H1 (cell line): ENCODE measurements around the gene UGT1A10. TPM values are rescaled to one million over a fixed set of nuclear protein-coding genes. Genes with fewer than 3 reads are reported as not detected.

Experiments used
- CTCF ChIA-PET: fragments of 300-600 bp; sonication (Branson Sonifier 250); formaldehyde crosslinking; loops from one replicate; lab custom pipeline; 2021; ENCODE audit not compliant: partially characterized antibody; lab: Charles Lee
- POLR2A ChIA-PET: fragments of 300-600 bp; sonication (Branson Sonifier 250); formaldehyde crosslinking; loops from one replicate; lab custom pipeline; 2021; ENCODE audit warnings: inconsistent platforms; ENCODE audit not compliant: partially characterized antibody; lab: Charles Lee
- DNase-seq, 2 experiments: peaks; one replicate each; pipeline versions ENCODE4 v3.0.0 to v3.0.0-alpha.2; 2010 to 2022; ENCODE audit warnings: low spot score in 2 of 2, low read depth in 1 of 2, mixed read lengths in 1 of 2
- FAIRE-seq: peaks from 2 replicates; lab custom pipeline; 2011; peaks lifted over from hg19 to GRCh38; lab: Jason Lieb, UNC
- H2AFZ ChIP-seq: 2 replicates; pipeline ENCODE4 v1.8.1; 2012; ENCODE audit warnings: low read length, inconsistent platforms
- H2AK5ac ChIP-seq: 2 replicates; pipeline ENCODE4 v1.6.1; 2013; ENCODE audit warnings: low read depth, low read length
- H2BK120ac ChIP-seq: replicated peaks from 2 replicates; pipeline ENCODE3; 2013; ENCODE audit warnings: low read depth, low read length, inconsistent platforms
- H2BK12ac ChIP-seq: 2 replicates; pipeline ENCODE4 v1.6.1; 2013; ENCODE audit warnings: low read depth, low read length
- H2BK15ac ChIP-seq: 2 replicates; pipeline ENCODE4 v1.6.1; 2013; ENCODE audit warnings: low read length
- H2BK20ac ChIP-seq: 2 replicates; pipeline ENCODE4 v1.6.1; 2013; ENCODE audit warnings: low read length
- H2BK5ac ChIP-seq: 2 replicates; pipeline ENCODE4 v1.6.1; 2013; ENCODE audit warnings: low read depth, low read length
- H3K14ac ChIP-seq: 2 replicates; pipeline ENCODE4 v1.6.1; 2013; ENCODE audit warnings: inconsistent platforms; ENCODE audit not compliant: insufficient read length
- H3K18ac ChIP-seq: 2 replicates; pipeline ENCODE4 v1.6.1; 2013; ENCODE audit warnings: low read length; ENCODE audit errors: extremely low read depth
- H3K23ac ChIP-seq: 2 replicates; pipeline ENCODE4 v1.6.1; 2013; ENCODE audit warnings: inconsistent platforms; ENCODE audit not compliant: insufficient read length
- H3K23me2 ChIP-seq: 2 replicates; pipeline ENCODE4 v1.6.1; 2013; ENCODE audit warnings: low read depth, low read length
- H3K27ac ChIP-seq: 2 replicates; pipeline ENCODE4 v1.6.1; 2011; ENCODE audit warnings: low read depth, low read length, inconsistent platforms
- H3K27me3 ChIP-seq, 4 experiments: replicated peaks in 1 of 4; 1 replicate in 1 of 4; 2 replicates in 3 of 4; pipeline versions ENCODE4 v1.6.1 to v1.8.1; 2011 to 2013; ENCODE audit warnings: low read length in 3 of 4, mild to moderate bottlenecking in 3 of 4, inconsistent platforms in 2 of 4, mixed read lengths in 2 of 4, moderate library complexity in 1 of 4; ENCODE audit not compliant: control insufficient read depth in 3 of 4, insufficient read depth in 3 of 4; ENCODE audit errors: extremely low read depth in 1 of 4
- H3K36me3 ChIP-seq, 4 experiments: 2 replicates each; pipeline versions ENCODE4 v1.6.1 to v1.8.1; 2011 to 2013; ENCODE audit warnings: mild to moderate bottlenecking in 4 of 4, low read length in 3 of 4, moderate library complexity in 2 of 4, control low read depth in 1 of 4, inconsistent platforms in 1 of 4; ENCODE audit not compliant: insufficient read depth in 4 of 4, control insufficient read depth in 2 of 4
- H3K4ac ChIP-seq: replicated peaks from 2 replicates; pipeline ENCODE3; 2013; ENCODE audit warnings: low read length, low read depth, mixed read lengths, inconsistent platforms; ENCODE audit not compliant: insufficient read length
- H3K4me1 ChIP-seq, 4 experiments: replicated peaks in 1 of 4; 1 replicate in 1 of 4; 2 replicates in 3 of 4; pipeline versions ENCODE4 v1.6.1 to v1.8.1; 2011 to 2013; ENCODE audit warnings: low read length in 3 of 4, inconsistent platforms in 2 of 4, mixed read lengths in 1 of 4; ENCODE audit not compliant: insufficient read depth in 4 of 4, control insufficient read depth in 3 of 4
- H3K4me2 ChIP-seq, 2 experiments: 2 replicates each; pipeline versions ENCODE4 v1.6.1 to v1.8.1; 2011 to 2013; ENCODE audit warnings: low read depth in 2 of 2, low read length in 2 of 2, control low read depth in 1 of 2, inconsistent platforms in 1 of 2, mild to moderate bottlenecking in 1 of 2; ENCODE audit not compliant: insufficient read depth in 1 of 2
- H3K4me3 ChIP-seq, 4 experiments: fragments of 200-600, 300-600 bp in 1 of 4; sonication (generic), shearing (Covaris generic), sonication (Bioruptor Twin) in 1 of 4; 2 replicates each; pipeline versions ENCODE4 v1.5.1 to v1.8.1; 2011 to 2016; ENCODE audit warnings: low read length in 4 of 4, low read depth in 3 of 4, control low read depth in 2 of 4, inconsistent platforms in 2 of 4, mild to moderate bottlenecking in 2 of 4, mixed read lengths in 1 of 4, moderate library complexity in 1 of 4; ENCODE audit not compliant: insufficient read depth in 2 of 4; ENCODE audit errors: extremely low read depth in 1 of 4
- H3K56ac ChIP-seq: replicated peaks from 2 replicates; pipeline ENCODE3; 2013; ENCODE audit warnings: low read depth, mild to moderate bottlenecking, mixed read lengths, low read length, inconsistent platforms; ENCODE audit not compliant: insufficient read length
- H3K79me1 ChIP-seq: 2 replicates; pipeline ENCODE4 v1.6.1; 2013; ENCODE audit warnings: low read depth, low read length, control low read depth
- H3K79me2 ChIP-seq, 2 experiments: 2 replicates each; pipeline versions ENCODE4 v1.6.1 to v1.8.1; 2012 to 2013; ENCODE audit warnings: low read length in 2 of 2, mild to moderate bottlenecking in 2 of 2, inconsistent platforms in 1 of 2; ENCODE audit not compliant: insufficient read depth in 2 of 2, control insufficient read depth in 1 of 2
- H3K9ac ChIP-seq, 4 experiments: replicated peaks in 1 of 4; 1 replicate in 1 of 4; 2 replicates in 3 of 4; pipeline versions ENCODE4 v1.6.1 to v1.8.1; 2011 to 2013; ENCODE audit warnings: low read depth in 3 of 4, low read length in 3 of 4, control low read depth in 2 of 4, mild to moderate bottlenecking in 2 of 4, moderate library complexity in 2 of 4, inconsistent platforms in 1 of 4; ENCODE audit errors: extremely low read depth in 1 of 4
- H3K9me3 ChIP-seq, 2 experiments: 2 replicates each; pipeline versions ENCODE4 v1.6.1 to v1.8.1; 2012 to 2013; ENCODE audit warnings: mild to moderate bottlenecking in 2 of 2, moderate library complexity in 2 of 2, control low read depth in 1 of 2, inconsistent platforms in 1 of 2, low read depth in 1 of 2, low read length in 1 of 2, mixed read lengths in 1 of 2; ENCODE audit not compliant: insufficient read depth in 2 of 2
- H4K20me1 ChIP-seq, 2 experiments: replicated peaks in 1 of 2; 2 replicates each; pipeline versions ENCODE3 to v1.8.1; 2011 to 2013; ENCODE audit warnings: inconsistent platforms in 2 of 2, low read length in 2 of 2, mild to moderate bottlenecking in 1 of 2; ENCODE audit not compliant: insufficient read depth in 2 of 2, control insufficient read depth in 1 of 2
- H4K5ac ChIP-seq: 2 replicates; pipeline ENCODE4 v1.6.1; 2013; ENCODE audit warnings: low read length, low read depth, mixed read lengths, inconsistent platforms; ENCODE audit not compliant: insufficient read length
- H4K8ac ChIP-seq: 2 replicates; pipeline ENCODE4 v1.8.0; 2013; ENCODE audit warnings: mild to moderate bottlenecking, moderate library complexity, low read length, inconsistent platforms; ENCODE audit not compliant: insufficient read depth; ENCODE audit errors: extremely low read depth
- H4K91ac ChIP-seq: replicated peaks from 2 replicates; pipeline ENCODE3; 2013; ENCODE audit warnings: low read length, mixed read lengths, inconsistent platforms; ENCODE audit not compliant: insufficient read length
- BACH1 ChIP-seq: IDR thresholded peaks from 2 replicates; pipeline ENCODE4 v1.6.1; 2012; ENCODE audit warnings: low read length, improper control_type of control experiment
- CREB1 ChIP-seq: IDR thresholded peaks from 2 replicates; pipeline ENCODE4 v1.6.1; 2012; ENCODE audit warnings: inconsistent platforms
- GABPA ChIP-seq: IDR thresholded peaks from 2 replicates; pipeline ENCODE4 v1.6.1; 2011; ENCODE audit warnings: mild to moderate bottlenecking, low read length, moderate library complexity, borderline replicate concordance; ENCODE audit not compliant: insufficient read depth
- GTF2F1 ChIP-seq: IDR thresholded peaks from 2 replicates; pipeline ENCODE4 v1.6.1; 2012; ENCODE audit warnings: low read depth, low read length, improper control_type of control experiment, borderline replicate concordance
- MAX ChIP-seq: IDR thresholded peaks from 2 replicates; pipeline ENCODE4 v1.6.1; 2012; ENCODE audit warnings: inconsistent platforms
- PHF8 ChIP-seq: fragments of 200-600 bp; sonication (generic); conservative IDR thresholded peaks from 2 replicates; pipeline ENCODE4 v1.7.1; 2012; ENCODE audit warnings: low read depth, mild to moderate bottlenecking, inconsistent platforms, low read length, moderate library complexity
- SP1 ChIP-seq: IDR thresholded peaks from 2 replicates; pipeline ENCODE4 v1.6.1; 2011; ENCODE audit warnings: low read depth, low read length
- SP2 ChIP-seq: IDR thresholded peaks from 2 replicates; pipeline ENCODE4 v1.6.1; 2012; ENCODE audit warnings: mild to moderate bottlenecking, low read length, inconsistent platforms
- SP4 ChIP-seq: IDR thresholded peaks from 2 replicates; pipeline ENCODE4 v1.6.1; 2012; ENCODE audit warnings: low read length, inconsistent platforms
- SUZ12 ChIP-seq: fragments of 200-600 bp; sonication (generic); IDR thresholded peaks from 2 replicates; pipeline ENCODE4 v1.6.1; 2012; ENCODE audit warnings: mild to moderate bottlenecking, inconsistent platforms, low read length, moderate library complexity, mixed read lengths
- TAF1 ChIP-seq: IDR thresholded peaks from 2 replicates; pipeline ENCODE4 v1.6.1; 2011; ENCODE audit warnings: mild to moderate bottlenecking, low read depth, low read length
- ZNF274 ChIP-seq: IDR thresholded peaks from 2 replicates; pipeline ENCODE4 v1.7.0; 2012; ENCODE audit warnings: low read length, borderline replicate concordance; ENCODE audit errors: extremely low read depth
- WGBS, 2 experiments: shearing (Covaris generic) in 1 of 2; methylation state at CpG; one replicate each; pipeline versions ENCODE4 v1.1.6 to v1.1.7; 2013 to 2015; ENCODE audit warnings: low lambda C conversion rate in 2 of 2, mixed read lengths in 2 of 2, inconsistent platforms in 1 of 2, low coverage in 1 of 2, missing lambda C conversion rate in 1 of 2; ENCODE audit not compliant: insufficient replicate concordance in 2 of 2, insufficient coverage in 1 of 2, insufficient read length in 1 of 2; ENCODE audit errors: extremely low coverage in 1 of 2, missing lambda C conversion rate in 1 of 2; 5-methylcytosine and 5-hydroxymethylcytosine counted together
- polyA plus RNA-seq, 7 experiments: library from polyadenylated mRNA; depleted of rRNA in 3 of 7; stranded (reverse) in 5 of 7; unstranded in 2 of 7; fragments of >200 nt in 5 of 7; fragments of 200-250 nt in 2 of 7; gene quantifications; 1 replicate in 5 of 7; 2 replicates in 1 of 7; 4 replicates in 1 of 7; pipeline versions ENCODE4 v1.2.1 to v1.2.3, GENCODE V29; 2011 to 2013; ENCODE audit warnings: missing spikeins in 2 of 7, mixed read lengths in 2 of 7
- total RNA-seq: library from RNA; stranded (reverse); fragmentation: NEBNext Ultra II Directional; extraction: Animal tissue kit (Norgen Biotek cat#: 25700); gene quantifications from 2 replicates; pipeline ENCODE4 v1.2.1, GENCODE V29; 2021

Gene UGT1A10
- total and polyA plus RNA-seq, 2 of the 8 experiments (the other 6 are each of a cell fraction or from before 2014, with no cell fraction given): not detected

GRCh38 chr2:233792720-233793119 is 156.5 kb downstream of the UGT1A10 start:
- Histone ChIP-seq H4K91ac (no peak overlapping the region), H3K79me2 (no peaks in the 10 kb centered on the region), H2BK120ac (no peak overlapping the region), H3K23ac (no peak overlapping the region), H4K5ac (no peak overlapping the region), H2BK15ac (no peak overlapping the region), H3K36me3 (no peaks in the 10 kb centered on the region), H3K56ac (no peak overlapping the region), H2BK12ac (no peak overlapping the region), H2AK5ac (no peak overlapping the region), H3K4me3 (no peak overlapping the region), H4K8ac (no peak overlapping the region), H3K4me2 (no peak overlapping the region), H3K14ac (no peak overlapping the region), H3K23me2 (no peaks in the 10 kb centered on the region), H3K4me1 (no peaks in the 10 kb centered on the region), H3K27me3 (no peaks in the 10 kb centered on the region), H3K9me3 (peaks cover 0 to 5% of the 10 kb centered on the region in 2 experiments; a peak in 1 of 4 replicates), H2BK5ac (no peak overlapping the region), H2BK20ac (no peak overlapping the region), H4K20me1 (no peaks in the 10 kb centered on the region), H3K27ac (no peak overlapping the region), H3K79me1 (no peaks in the 10 kb centered on the region), H2AFZ (no peak overlapping the region), H3K4ac (no peak overlapping the region), H3K18ac (no peak overlapping the region), H3K9ac (no peak overlapping the region)
- ChIA-PET POLR2A (interaction anchor here (1.4 kb wide), 1 partner anchor 62 kb away, joined by 3 read pairs; the partner anchor contains the start of gene HJURP), CTCF (interaction anchor here (0.7 kb wide), 1 partner anchor 35 kb away, joined by 3 read pairs; no protein-coding TSS in a partner anchor)
- 86% methylated on average over 7 of the region's 7 CpGs; no CpG with 5 or more reads in 1 of the 2 experiments for WGBS, 2 experiments
- FAIRE-seq (no peak), DNase-seq (no peak)
- TF ChIP-seq TAF1 (no peak), GTF2F1 (no peak), SP2 (no peak), PHF8 (no peak), SUZ12 (no peak), ZNF274 (no peak), CREB1 (no peak), MAX (no peak), GABPA (no peak), SP4 (no peak), SP1 (no peak), BACH1 (no peak)
